Panc1 (cell line): Measurements from ENCODE around the gene MAGI1. TPM values are rescaled to one million over a fixed set of nuclear protein-coding genes. Genes with fewer than 3 reads are reported as not detected.
"Not testable (repeated sequence)": the region's sequence is repeated elsewhere in the genome, so short reads cannot be mapped to it uniquely, and the experiment has no call there.

Source experiments
- ATAC-seq: fragments of 200-7000 bp; cut with Tn5 transposase; 2 replicates; pipeline ENCODE4 v1.9.1; 2020; ENCODE audit warnings: mild to moderate bottlenecking, moderate library complexity
- BruUV-seq: library from RNA; stranded (reverse); fragments of 400-500 nt; replicated peaks from 2 replicates; lab custom pipeline; 2021; lab: Mats Ljungman, UMichigan
- CTCF ChIA-PET: fragments of 300-600 bp; sonication (Branson Sonifier 250); formaldehyde crosslinking; loops from one replicate; lab custom pipeline; 2022; ENCODE audit warnings: antibody characterized with exemption; lab: Charles Lee
- POLR2A ChIA-PET: fragments of 300-600 bp; sonication (Branson Sonifier 250); formaldehyde crosslinking; loops from one replicate; lab custom pipeline; 2022; ENCODE audit warnings: antibody characterized with exemption; lab: Charles Lee
- DNase-seq: peaks from one replicate; pipeline ENCODE4 v3.0.0-alpha.2; 2010; ENCODE audit warnings: low read depth, low spot score
- H3K27ac ChIP-seq: 2 replicates; pipeline ENCODE4 v1.5.1; 2011; ENCODE audit warnings: mild to moderate bottlenecking, low read length, inconsistent platforms
- H3K27me3 ChIP-seq: fragments of 200-500 bp; sonication (Bioruptor generic); 2 replicates; pipeline ENCODE4 v1.6.0; 2014; ENCODE audit warnings: low read length, inconsistent platforms; ENCODE audit not compliant: control insufficient read depth, insufficient read depth
- H3K36me3 ChIP-seq: fragments of 200-500 bp; sonication (Bioruptor generic); 2 replicates; pipeline ENCODE4 v1.5.1; 2014; ENCODE audit warnings: inconsistent platforms, mild to moderate bottlenecking, low read length, moderate library complexity; ENCODE audit not compliant: control insufficient read depth, insufficient read depth
- H3K4me1 ChIP-seq: 2 replicates; pipeline ENCODE4 v1.5.1; 2011; ENCODE audit warnings: inconsistent platforms, mild to moderate bottlenecking, low read length, moderate library complexity; ENCODE audit not compliant: control insufficient read depth, insufficient read depth
- H3K4me3 ChIP-seq, 2 experiments: 2 replicates each; pipeline ENCODE4 v1.5.1; 2011 to 2012; ENCODE audit warnings: low read depth in 2 of 2, low read length in 2 of 2, mild to moderate bottlenecking in 2 of 2, inconsistent platforms in 1 of 2, moderate library complexity in 1 of 2
- H3K9me3 ChIP-seq: fragments of 200-500 bp; sonication (Bioruptor generic); 2 replicates; pipeline ENCODE4 v1.5.1; 2014; ENCODE audit warnings: low read depth, mild to moderate bottlenecking, inconsistent platforms, low read length, moderate library complexity; ENCODE audit not compliant: control insufficient read depth, insufficient read depth
- POLR2AphosphoS5 ChIP-seq: IDR thresholded peaks from 2 replicates; pipeline ENCODE4 v1.6.1; 2012; ENCODE audit warnings: mild to moderate bottlenecking, low read depth, low read length, moderate library complexity
- SIN3A ChIP-seq: IDR thresholded peaks from 2 replicates; pipeline ENCODE4 v1.6.1; 2012; ENCODE audit warnings: low read depth, mild to moderate bottlenecking, low read length, moderate library complexity, borderline replicate concordance; ENCODE audit not compliant: insufficient read depth
- TCF7L2 ChIP-seq: IDR thresholded peaks from 2 replicates; pipeline ENCODE4 v1.6.1; 2011; ENCODE audit warnings: mild to moderate bottlenecking, low read depth, low read length, inconsistent platforms
- in situ Hi-C: cut with HindIII; loops from 2 replicates; pipeline ENCODE4 v1.10.0; 2016; ENCODE audit warnings: low sequenced_read_pairs, low pct_unique_long_range_greater_than_20kb
- intact Hi-C: fragments of 100-400 bp; cut with micrococcal nuclease; formaldehyde crosslinking; loops from one replicate; pipeline ENCODE4 v1.10.0; 2022; ENCODE audit not compliant: unreplicated experiment
- total RNA-seq: library from RNA; stranded (reverse); gene quantifications from one replicate; pipeline ENCODE4 v1.2.1, GENCODE V29; 2021; ENCODE audit not compliant: unreplicated experiment
- TF ChIP-seq, protein P1 (sequence below), 2 experiments: IDR thresholded peaks; 2 replicates each; pipeline ENCODE4 v1.6.1; 2011 to 2012; ENCODE audit warnings: low read depth in 2 of 2, control low read depth in 1 of 2, low read length in 1 of 2, mild to moderate bottlenecking in 1 of 2, moderate library complexity in 1 of 2; ENCODE audit not compliant: insufficient read depth in 1 of 2
- TF ChIP-seq, protein P2 (sequence below): fragments of 450-650 bp; IDR thresholded peaks from 2 replicates; pipeline ENCODE4 v1.5.1; 2017; ENCODE audit warnings: mild to moderate bottlenecking

Gene MAGI1
- total RNA-seq, 1 experiment from 2014 or later: 9.5 TPM

DNA sequence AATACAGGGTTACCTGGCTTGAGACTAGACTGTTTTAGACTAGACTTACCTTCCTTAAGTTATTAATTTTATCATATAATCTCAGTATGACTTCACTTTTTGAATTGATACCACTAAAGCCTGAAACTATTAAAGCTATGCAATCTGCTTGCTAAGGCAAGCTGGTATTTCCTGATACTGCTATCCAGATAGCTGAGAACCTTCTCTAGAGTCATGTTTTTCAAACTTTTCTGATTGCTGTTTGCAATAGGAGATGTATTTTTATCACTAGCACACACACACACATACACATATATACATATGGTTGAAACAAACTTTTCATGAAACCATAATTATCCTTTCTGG is 9.3 kb upstream of the MAGI1 start:
- Histone ChIP-seq H3K4me3 (no peak overlapping the region), H3K9me3 (no peaks in the 10 kb centered on the region), H3K4me1 (no peaks in the 10 kb centered on the region), H3K36me3 (no peaks in the 10 kb centered on the region), H3K27me3 (no peaks in the 10 kb centered on the region), H3K27ac (no peak overlapping the region)
- in situ Hi-C loops: no loop called here
- DNase-seq: no peak
- no TSS peak for BruUV-seq
- ChIA-PET CTCF (no interaction called here), POLR2A (no interaction called here)
- intact Hi-C loops: no loop called here
- TF ChIP-seq SIN3A: no peak
- TF ChIP-seq TCF7L2: no peak
- TF ChIP-seq, protein P1, sequence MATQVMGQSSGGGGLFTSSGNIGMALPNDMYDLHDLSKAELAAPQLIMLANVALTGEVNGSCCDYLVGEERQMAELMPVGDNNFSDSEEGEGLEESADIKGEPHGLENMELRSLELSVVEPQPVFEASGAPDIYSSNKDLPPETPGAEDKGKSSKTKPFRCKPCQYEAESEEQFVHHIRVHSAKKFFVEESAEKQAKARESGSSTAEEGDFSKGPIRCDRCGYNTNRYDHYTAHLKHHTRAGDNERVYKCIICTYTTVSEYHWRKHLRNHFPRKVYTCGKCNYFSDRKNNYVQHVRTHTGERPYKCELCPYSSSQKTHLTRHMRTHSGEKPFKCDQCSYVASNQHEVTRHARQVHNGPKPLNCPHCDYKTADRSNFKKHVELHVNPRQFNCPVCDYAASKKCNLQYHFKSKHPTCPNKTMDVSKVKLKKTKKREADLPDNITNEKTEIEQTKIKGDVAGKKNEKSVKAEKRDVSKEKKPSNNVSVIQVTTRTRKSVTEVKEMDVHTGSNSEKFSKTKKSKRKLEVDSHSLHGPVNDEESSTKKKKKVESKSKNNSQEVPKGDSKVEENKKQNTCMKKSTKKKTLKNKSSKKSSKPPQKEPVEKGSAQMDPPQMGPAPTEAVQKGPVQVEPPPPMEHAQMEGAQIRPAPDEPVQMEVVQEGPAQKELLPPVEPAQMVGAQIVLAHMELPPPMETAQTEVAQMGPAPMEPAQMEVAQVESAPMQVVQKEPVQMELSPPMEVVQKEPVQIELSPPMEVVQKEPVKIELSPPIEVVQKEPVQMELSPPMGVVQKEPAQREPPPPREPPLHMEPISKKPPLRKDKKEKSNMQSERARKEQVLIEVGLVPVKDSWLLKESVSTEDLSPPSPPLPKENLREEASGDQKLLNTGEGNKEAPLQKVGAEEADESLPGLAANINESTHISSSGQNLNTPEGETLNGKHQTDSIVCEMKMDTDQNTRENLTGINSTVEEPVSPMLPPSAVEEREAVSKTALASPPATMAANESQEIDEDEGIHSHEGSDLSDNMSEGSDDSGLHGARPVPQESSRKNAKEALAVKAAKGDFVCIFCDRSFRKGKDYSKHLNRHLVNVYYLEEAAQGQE (IDR thresholded peaks at IDR 0.05; ENCODE audit: insufficient read depth in 1 of 2, low read depth in 2 of 2, low read length in 1 of 2): no peak
- TF ChIP-seq POLR2AphosphoS5: no peak
- TF ChIP-seq, protein P2, sequence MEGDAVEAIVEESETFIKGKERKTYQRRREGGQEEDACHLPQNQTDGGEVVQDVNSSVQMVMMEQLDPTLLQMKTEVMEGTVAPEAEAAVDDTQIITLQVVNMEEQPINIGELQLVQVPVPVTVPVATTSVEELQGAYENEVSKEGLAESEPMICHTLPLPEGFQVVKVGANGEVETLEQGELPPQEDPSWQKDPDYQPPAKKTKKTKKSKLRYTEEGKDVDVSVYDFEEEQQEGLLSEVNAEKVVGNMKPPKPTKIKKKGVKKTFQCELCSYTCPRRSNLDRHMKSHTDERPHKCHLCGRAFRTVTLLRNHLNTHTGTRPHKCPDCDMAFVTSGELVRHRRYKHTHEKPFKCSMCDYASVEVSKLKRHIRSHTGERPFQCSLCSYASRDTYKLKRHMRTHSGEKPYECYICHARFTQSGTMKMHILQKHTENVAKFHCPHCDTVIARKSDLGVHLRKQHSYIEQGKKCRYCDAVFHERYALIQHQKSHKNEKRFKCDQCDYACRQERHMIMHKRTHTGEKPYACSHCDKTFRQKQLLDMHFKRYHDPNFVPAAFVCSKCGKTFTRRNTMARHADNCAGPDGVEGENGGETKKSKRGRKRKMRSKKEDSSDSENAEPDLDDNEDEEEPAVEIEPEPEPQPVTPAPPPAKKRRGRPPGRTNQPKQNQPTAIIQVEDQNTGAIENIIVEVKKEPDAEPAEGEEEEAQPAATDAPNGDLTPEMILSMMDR: no peak
- ATAC-seq: no peak

DNA sequence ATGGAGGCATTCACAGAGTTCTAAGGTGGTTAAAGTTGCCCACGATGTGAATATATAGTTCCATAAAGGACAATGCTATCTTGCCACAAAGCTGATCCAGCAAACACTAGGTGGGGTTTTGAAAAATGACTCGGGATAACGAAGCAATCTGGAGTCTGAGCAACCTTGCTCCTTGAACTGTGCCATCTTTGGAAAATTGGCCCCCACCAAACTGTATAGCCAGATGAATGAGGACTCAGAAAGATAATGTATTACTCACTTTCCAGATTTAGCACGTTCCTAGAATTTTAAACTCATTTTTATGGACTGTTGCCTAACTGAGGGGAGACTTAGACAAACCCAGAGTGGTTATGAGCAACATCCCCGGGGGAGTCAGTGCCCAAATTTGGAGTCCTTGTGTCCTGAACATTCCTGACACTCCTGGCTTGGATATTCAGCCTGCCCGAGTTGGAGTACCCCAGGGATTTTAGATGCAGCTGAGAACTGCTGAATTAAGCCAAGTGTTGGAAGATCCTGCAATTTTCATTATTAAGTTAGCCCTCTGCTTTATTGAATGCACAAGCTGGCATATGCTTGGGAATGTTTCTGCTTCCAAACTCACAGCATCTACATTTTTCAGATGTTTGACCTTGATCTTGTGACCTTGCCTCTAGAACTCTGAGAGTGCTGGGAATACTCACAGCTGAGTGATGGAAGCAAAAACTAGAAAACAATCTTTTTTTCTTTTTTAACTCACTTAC is 8.8 kb upstream of the MAGI1 start:
- no TSS peak for BruUV-seq
- H3K4me1 ChIP-seq: no peaks in the 10 kb centered on the region
- CTCF ChIA-PET: interaction anchor here (0.6 kb wide), 1 partner anchor 316 kb away, joined by 5 read pairs; no protein-coding TSS in a partner anchor
- no peak for DNase-seq
- intact Hi-C loops: no loop called here
- H3K27ac ChIP-seq: no peak overlapping the region
- H3K4me3 ChIP-seq: no peak overlapping the region
- H3K9me3 ChIP-seq: no peaks in the 10 kb centered on the region
- no peaks in the 10 kb centered on the region for H3K36me3 ChIP-seq
- TF ChIP-seq, protein P2: no peak; the same call in 1 of the 2 replicates
- TF ChIP-seq, protein P1 (IDR thresholded peaks at IDR 0.05; ENCODE audit: insufficient read depth in 1 of 2, low read depth in 2 of 2, low read length in 1 of 2): no peak
- no peak for TF ChIP-seq TCF7L2
- no peak for TF ChIP-seq POLR2AphosphoS5
- POLR2A ChIA-PET: no interaction called here
- ATAC-seq: no peak
- H3K27me3 ChIP-seq: no peaks in the 10 kb centered on the region
- in situ Hi-C loops: no loop called here

- H3K9me3 ChIP-seq, H3K4me1 ChIP-seq, H3K36me3 ChIP-seq, CTCF ChIA-PET, H3K27ac ChIP-seq, BruUV-seq, ATAC-seq, H3K4me3 ChIP-seq, POLR2A ChIA-PET, in situ Hi-C loops, H3K27me3 ChIP-seq, DNase-seq, intact Hi-C loops: not testable (repeated sequence)
Observed at GRCh38 chr3:66046321-66046720, 7.6 kb upstream of the MAGI1 start.
